ENCODE results near the gene RETREG1.

DNA sequence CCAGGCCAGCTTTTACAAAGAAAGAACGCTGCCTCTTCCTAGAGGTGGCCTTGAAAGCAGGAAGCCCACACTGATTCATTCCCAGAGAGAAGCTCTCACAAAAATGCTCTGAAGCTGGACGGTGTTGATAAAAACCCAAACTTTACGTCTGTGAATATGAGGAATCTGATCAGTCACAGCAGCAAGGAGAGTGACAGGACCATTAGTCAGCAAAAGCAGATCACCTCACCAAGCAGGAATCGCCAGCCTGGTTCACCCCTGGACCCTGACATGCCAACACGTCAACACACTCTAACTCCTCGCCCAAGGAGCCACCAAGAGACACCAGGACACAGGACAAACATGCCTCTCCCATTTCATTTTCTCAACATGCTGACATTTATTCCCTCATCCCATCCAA, 80.6 kb downstream of the RETREG1 start:
- TF ChIP-seq, protein P1, sequence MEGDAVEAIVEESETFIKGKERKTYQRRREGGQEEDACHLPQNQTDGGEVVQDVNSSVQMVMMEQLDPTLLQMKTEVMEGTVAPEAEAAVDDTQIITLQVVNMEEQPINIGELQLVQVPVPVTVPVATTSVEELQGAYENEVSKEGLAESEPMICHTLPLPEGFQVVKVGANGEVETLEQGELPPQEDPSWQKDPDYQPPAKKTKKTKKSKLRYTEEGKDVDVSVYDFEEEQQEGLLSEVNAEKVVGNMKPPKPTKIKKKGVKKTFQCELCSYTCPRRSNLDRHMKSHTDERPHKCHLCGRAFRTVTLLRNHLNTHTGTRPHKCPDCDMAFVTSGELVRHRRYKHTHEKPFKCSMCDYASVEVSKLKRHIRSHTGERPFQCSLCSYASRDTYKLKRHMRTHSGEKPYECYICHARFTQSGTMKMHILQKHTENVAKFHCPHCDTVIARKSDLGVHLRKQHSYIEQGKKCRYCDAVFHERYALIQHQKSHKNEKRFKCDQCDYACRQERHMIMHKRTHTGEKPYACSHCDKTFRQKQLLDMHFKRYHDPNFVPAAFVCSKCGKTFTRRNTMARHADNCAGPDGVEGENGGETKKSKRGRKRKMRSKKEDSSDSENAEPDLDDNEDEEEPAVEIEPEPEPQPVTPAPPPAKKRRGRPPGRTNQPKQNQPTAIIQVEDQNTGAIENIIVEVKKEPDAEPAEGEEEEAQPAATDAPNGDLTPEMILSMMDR (IDR thresholded peaks at IDR 0.05): no peak
- no peak for TF ChIP-seq EP300 (IDR thresholded peaks at IDR 0.05; ENCODE audit: borderline replicate concordance in 1 of 2, low read depth in 1 of 2, low read length in 1 of 2)
- TF ChIP-seq YY1 (IDR thresholded peaks at IDR 0.05; ENCODE audit: low read depth): no peak
- TF ChIP-seq SMC3 (IDR thresholded peaks at IDR 0.05; ENCODE audit: low read depth, low read length): no peak
- TF ChIP-seq, protein P2, sequence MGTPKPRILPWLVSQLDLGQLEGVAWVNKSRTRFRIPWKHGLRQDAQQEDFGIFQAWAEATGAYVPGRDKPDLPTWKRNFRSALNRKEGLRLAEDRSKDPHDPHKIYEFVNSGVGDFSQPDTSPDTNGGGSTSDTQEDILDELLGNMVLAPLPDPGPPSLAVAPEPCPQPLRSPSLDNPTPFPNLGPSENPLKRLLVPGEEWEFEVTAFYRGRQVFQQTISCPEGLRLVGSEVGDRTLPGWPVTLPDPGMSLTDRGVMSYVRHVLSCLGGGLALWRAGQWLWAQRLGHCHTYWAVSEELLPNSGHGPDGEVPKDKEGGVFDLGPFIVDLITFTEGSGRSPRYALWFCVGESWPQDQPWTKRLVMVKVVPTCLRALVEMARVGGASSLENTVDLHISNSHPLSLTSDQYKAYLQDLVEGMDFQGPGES (IDR thresholded peaks at IDR 0.05; ENCODE audit: low read depth, low read length): no peak
- no peak for TF ChIP-seq POLR2AphosphoS5 (IDR thresholded peaks at IDR 0.05; ENCODE audit: low read depth, low read length)
- TF ChIP-seq JUND (IDR thresholded peaks at IDR 0.05): no peak

All from SK-N-SH (cell line).